ENCODE data around the gene ZNF473.
"Not testable (repeated sequence)": the region's sequence is repeated elsewhere in the genome, so short reads cannot be mapped to it uniquely, and the experiment has no call there.

The ZNF473 gene

DNA sequence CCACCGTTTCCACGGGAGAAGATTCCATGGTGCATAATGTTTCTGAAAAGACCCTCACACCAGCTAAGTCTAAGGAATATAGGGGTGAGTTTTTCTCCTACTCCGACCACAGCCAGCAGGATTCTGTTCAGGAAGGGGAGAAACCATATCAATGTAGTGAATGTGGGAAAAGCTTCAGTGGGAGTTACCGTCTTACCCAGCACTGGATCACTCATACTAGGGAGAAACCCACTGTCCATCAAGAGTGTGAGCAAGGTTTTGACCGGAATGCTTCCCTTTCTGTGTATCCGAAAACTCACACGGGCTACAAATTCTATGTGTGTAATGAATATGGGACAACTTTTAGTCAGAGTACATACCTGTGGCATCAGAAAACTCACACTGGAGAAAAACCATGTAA lies 19.1 kb downstream of the ZNF473 start:
- Mint-ChIP-seq H3K9me3 (peaks cover 86% of the 10 kb centered on the region), H3K27me3 (ENCODE audit: low read depth, poor library complexity) (peaks cover 6% of the 10 kb centered on the region), H3K27ac (no peak overlapping the region), H3K36me3 (ENCODE audit: low read depth) (peaks cover 98% of the 10 kb centered on the region), H3K4me3 (no peak overlapping the region), H3K4me1 (no peaks in the 10 kb centered on the region)
- DNase-seq, result no peak
- TF ChIP-seq CTCF (IDR thresholded peaks at IDR 0.05), result no peak

DNA sequence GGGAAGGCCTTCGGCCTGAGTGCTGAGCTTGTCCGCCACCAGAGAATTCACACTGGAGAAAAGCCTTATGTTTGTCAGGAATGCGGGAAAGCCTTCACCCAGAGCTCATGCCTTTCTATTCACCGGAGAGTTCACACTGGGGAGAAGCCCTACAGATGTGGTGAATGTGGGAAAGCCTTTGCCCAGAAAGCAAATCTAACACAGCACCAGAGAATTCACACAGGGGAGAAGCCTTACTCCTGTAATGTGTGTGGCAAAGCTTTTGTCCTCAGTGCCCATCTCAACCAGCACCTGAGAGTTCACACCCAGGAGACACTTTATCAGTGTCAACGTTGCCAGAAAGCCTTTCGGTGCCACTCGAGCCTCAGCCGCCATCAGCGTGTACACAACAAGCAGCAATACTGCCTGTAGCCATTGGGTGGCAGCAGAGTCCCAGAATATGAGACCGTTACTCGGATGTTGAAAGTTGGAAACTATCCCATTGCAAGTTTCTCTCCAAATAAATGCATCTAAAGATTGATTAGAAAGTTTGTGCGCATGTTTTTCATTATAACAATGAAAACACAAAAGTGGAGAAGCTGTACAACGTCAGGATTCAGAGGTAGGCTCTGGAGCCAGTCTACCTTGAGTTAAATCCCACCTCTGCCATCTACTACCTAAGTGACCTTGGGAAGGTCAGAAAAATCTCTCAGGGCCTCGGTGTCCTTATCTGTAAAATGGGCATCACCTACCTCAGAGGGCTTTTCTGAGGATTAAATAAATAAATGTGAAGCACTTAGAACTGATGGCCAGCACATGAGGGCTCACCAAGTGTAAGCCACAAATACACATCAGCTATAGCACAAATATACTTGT lies 21.1 kb downstream of the ZNF473 start:
- Mint-ChIP-seq H3K36me3 (ENCODE audit: low read depth) (peaks cover 79% of the 10 kb centered on the region), H3K4me1 (peaks cover 5% of the 10 kb centered on the region), H3K27ac (no peak overlapping the region), H3K9me3 (peaks cover 96% of the 10 kb centered on the region), H3K27me3 (ENCODE audit: low read depth, poor library complexity) (peaks cover 6% of the 10 kb centered on the region), H3K4me3 (no peak overlapping the region)
- TF ChIP-seq CTCF (IDR thresholded peaks at IDR 0.05), result peak; percentile 35
- DNase-seq, result peak; percentile 30

DNA sequence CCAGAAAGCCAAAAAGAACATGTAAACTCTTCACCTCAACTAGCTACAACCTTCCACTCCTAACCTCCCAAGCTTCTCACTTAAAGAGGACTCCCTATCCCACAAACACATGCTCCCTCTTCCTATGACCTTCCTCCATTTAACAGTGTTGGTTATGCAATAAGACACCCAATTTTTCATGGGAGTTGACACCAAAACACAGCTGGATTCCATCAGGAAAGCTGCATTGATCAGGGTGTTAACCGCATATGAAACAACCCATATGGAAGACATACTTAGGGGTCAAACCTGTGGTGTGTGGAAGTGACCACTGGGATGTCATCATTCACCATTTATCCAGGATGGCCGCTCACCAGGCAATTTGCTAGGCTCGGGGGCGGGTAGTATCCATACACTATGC lies 21.9 kb downstream of the ZNF473 start:
- Mint-ChIP-seq H3K36me3 (ENCODE audit: low read depth) (peaks cover 71% of the 10 kb centered on the region), H3K27me3 (ENCODE audit: low read depth, poor library complexity) (peaks cover 11% of the 10 kb centered on the region), H3K27ac (no peak overlapping the region), H3K4me1 (peaks cover 5% of the 10 kb centered on the region), H3K9me3 (peaks cover 94% of the 10 kb centered on the region), H3K4me3 (no peak overlapping the region)
- TF ChIP-seq CTCF (IDR thresholded peaks at IDR 0.05), result no peak
- no peak for DNase-seq

- DNase-seq, result peak; percentile 70
- H3K9me3 Mint-ChIP-seq, result peaks cover 78% of the 10 kb centered on the region
- H3K4me3 Mint-ChIP-seq, result peak overlapping the region; percentile 86
- no peak for TF ChIP-seq CTCF (IDR thresholded peaks at IDR 0.05)
- peaks cover 5% of the 10 kb centered on the region for H3K4me1 Mint-ChIP-seq
- peaks cover 18% of the 10 kb centered on the region for H3K27me3 Mint-ChIP-seq (ENCODE audit: low read depth, poor library complexity)
- H3K27ac Mint-ChIP-seq, result no peak overlapping the region
- peaks cover 41% of the 10 kb centered on the region for H3K36me3 Mint-ChIP-seq (ENCODE audit: low read depth)
Observed at GRCh38 chr19:50050406-50051227, 24.8 kb downstream of the ZNF473 start.

DNA sequence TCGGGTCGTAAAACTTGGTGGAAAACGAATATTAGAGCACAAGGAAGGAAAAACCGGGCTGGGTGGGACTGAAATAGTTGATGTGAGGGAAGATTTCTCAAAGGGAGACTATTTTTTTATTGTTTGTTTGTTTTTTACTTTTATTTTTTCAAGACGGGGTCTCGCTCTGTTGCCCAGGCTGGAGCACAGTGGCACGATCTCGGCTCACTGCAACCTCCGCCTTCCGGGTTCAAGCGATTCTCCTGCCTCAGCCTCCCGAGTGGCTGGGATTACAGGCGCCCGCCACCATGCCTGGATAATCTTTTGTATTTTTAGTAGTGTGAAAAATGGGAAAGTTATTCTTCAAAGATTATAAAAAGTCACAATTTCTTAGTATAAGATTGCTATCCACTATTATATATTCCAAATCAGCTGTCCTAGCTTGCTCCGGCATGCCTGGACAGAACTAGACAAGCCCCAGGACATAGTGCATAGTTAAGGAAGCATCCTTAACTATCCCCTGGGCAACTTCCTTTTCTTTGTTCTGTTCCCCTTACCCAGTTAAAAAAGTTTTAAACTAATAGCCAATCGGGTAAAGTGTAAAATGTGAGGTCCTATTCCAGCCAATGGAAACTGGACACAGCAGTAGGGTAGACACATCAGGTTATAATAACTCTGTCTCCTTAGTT lies 25.6 kb downstream of the ZNF473 start:
- Mint-ChIP-seq H3K9me3 (peaks cover 75% of the 10 kb centered on the region), H3K4me3 (peak overlapping the region; percentile 86), H3K36me3 (ENCODE audit: low read depth) (peaks cover 34% of the 10 kb centered on the region), H3K27me3 (ENCODE audit: low read depth, poor library complexity) (peaks cover 18% of the 10 kb centered on the region)
- not testable (repeated sequence) for H3K4me1 Mint-ChIP-seq, H3K27ac Mint-ChIP-seq, DNase-seq

- H3K36me3 Mint-ChIP-seq (ENCODE audit: low read depth), result peaks cover 28% of the 10 kb centered on the region
- no peak overlapping the region for H3K4me3 Mint-ChIP-seq
- no peak for DNase-seq
- H3K9me3 Mint-ChIP-seq, result peaks cover 72% of the 10 kb centered on the region
- no peak for TF ChIP-seq CTCF (IDR thresholded peaks at IDR 0.05)
- H3K27me3 Mint-ChIP-seq (ENCODE audit: low read depth, poor library complexity), result peaks cover 18% of the 10 kb centered on the region
- peaks cover 5% of the 10 kb centered on the region for H3K4me1 Mint-ChIP-seq
- no peak overlapping the region for H3K27ac Mint-ChIP-seq
Observed at GRCh38 chr19:50051964-50052363, 26.2 kb downstream of the ZNF473 start.

All from nephron progenitor cell (in vitro differentiated cells).